Activated CD8-positive, alpha-beta memory T cell treated with anti-CD3 and anti-CD28 coated beads for 48 hours (primary cell): ENCODE measurements around the gene HOXA13.
A peak's percentile ranks its signal among the peaks of the same experiment; 100 is the strongest.

Source experiments
- DNase-seq, 3 experiments: peaks; one replicate each; pipeline ENCODE4 v3.0.0-alpha.2; 2020; ENCODE audit warnings: low read depth in 2 of 3, low spot score in 2 of 3

Gene HOXA13

DNA sequence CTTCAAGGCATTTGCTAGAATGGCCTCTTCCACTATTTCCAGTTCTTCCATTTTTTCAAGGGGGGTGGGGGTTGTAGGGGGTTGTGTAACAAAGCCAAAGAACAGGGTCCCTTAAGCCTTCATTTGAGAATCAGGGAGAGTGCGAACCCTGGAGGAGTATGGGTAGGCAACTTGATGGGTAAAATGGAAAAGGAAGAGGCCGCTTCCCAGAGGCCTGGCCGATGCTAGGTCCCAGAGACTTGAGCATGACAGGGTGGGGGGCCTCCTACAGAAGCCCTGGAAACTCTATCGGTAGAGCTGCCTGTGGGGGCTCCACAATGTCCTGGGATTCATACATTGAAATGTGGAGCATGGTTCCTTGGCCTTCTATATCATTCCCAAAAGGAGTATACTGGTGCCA is 9.1 kb upstream of the HOXA13 start:
- DNase-seq, result no peak

DNA sequence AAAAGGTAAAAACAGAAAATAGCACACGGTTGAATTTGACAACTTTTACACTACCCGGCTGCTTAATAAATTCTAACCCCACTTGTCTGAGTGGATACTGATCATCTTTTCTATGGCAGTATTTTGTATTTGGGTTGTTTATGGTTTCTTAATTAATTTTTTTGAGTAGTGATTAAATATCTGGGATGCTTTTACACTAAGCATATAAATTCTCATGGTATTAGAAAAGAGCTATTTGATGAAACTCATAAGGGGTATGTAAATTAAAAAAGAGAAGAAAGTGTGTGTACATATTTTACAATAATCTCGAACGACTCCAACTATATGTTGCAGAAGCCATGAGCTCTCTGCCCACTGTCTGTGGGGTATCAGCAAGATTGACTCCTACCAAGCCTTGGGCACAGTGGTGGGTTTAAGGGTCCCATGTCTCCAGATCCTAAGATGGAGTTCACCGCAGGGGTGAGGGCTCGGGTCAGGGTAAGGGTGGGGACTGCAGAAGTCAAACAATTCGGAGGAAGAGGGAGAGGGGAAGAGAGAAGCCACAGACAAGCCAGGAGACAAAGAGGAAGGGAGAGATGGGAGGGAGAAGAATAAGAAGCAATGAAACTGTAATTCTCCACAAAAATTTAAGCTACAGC is 7.6 kb upstream of the HOXA13 start:
- no peak for DNase-seq

- no peak for DNase-seq
These were observed 5.7 kb upstream of the HOXA13 start for GRCh38 chr7:27205325-27206280.

DNA sequence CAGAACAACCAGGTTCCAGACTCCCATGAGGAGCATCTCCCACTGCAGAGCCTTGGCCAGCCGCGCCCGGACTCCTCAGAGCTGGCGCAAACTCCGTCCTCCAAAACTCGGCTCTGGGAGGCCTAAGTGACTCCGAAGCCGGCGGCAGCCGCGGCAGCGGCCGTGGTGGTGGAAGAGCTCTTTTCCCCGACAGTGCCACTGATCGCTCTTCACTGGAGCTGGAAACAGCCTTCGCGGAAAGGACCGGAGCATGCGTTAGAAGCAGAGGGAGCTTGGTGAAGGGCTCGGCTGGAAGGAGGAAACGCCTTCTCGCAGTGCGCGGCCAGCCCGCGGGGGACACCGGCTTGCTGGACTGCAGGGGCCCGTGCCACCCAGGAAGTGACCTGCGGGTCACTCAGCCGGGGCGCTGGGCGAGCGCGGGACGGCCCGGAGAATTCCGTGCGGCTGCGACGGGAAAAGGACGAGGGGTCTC is 5.0 kb upstream of the HOXA13 start:
- no peak for DNase-seq

DNA sequence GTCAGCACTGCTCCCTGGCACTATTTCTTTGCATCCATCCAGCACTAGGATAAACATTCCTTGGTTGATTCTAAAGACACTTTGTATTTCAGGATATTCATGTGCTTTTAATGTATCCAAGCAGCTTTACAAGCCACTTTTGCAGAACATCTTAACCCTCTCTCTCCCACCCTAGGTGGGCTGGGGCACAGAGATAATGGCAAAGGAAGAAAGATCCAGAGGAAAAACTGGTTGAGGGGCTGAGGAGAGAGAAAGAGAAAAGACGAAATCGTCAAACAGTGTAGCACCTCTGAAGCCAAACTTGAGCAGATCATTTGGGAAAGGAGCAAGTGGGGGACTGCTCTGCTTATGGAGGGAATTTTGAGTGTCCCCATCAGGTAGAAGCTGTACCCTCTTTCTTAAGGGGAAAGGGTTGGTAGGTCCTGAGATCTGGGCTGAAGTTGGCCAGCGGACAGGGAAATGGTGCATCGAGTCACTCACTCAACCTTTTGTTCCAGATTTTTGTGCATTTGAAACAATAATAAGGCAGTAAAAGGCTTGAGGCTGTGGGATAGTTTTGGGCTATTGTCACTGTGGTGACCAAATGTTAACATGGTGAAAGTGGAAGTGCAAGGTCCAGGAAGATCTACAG is 4.2 kb upstream of the HOXA13 start:
- DNase-seq, result no peak

- no peak for DNase-seq
These were observed 3.6 kb upstream of the HOXA13 start for GRCh38 chr7:27203365-27203953.

DNA sequence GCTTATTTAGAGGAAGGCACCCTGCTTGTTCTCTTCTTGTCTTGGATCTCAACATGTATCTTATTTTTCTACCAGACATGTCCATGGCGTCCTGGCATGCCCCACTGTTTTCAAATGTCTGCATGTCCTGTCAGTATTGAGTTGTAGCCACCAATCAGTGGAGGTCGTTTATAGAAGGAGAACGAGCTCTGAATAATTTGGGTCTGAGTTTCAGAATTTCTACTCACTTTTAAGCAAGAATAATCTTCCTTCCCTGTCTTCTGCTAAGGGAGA is 2.9 kb upstream of the HOXA13 start:
- DNase-seq, result no peak

DNA sequence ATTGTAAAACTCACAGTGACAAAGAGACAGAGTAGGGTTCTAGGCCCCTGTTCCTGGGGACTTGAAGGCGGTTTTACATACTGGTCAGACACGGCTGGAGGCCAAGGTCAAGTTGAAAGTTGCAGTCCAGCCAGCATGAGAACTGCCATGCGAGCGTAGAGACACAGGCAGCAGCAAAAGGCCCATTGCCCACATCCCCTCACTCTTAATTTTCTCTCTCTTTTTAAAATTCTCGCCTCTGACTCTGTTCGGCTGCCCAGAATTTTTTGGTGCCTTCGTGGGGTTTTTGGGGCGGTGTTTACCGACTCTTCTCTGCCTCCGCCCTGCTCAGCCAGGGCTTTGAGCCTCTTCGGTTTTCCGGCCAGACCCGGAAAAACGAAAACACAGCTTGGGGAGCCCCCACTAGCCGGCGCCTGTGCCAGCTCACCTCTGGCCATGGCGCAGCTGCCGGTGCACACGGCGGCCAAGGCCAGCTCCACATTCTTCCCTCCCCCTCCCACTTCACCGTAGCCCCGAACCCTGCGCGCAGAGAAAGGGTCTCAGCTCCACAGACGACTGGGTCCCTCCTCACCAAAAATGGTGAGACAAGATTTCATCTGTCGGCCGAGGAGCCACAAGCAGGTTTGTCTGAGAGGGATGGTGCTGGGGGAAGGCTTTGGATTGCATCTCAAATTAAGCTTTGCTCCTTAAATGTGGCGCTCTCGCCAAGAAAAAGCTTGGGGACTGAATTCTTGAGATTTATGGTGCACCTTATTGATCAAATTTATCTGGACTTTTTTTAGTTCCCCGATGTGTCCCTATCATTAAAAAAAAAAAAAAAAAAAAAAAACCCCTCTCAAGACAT is 2.3 kb upstream of the HOXA13 start:
- DNase-seq, result no peak

- DNase-seq, result no peak
These were observed 1.7 kb upstream of the HOXA13 start for GRCh38 chr7:27201580-27202017.

- DNase-seq, result no peak
These were observed 1.1 kb upstream of the HOXA13 start for GRCh38 chr7:27200761-27201579.

GRCh38 chr7:27198871-27199801 is 755 bp downstream of the HOXA13 start:
- no peak for DNase-seq

- no peak for DNase-seq
These were observed 1.6 kb downstream of the HOXA13 start for GRCh38 chr7:27198138-27198841.

DNA sequence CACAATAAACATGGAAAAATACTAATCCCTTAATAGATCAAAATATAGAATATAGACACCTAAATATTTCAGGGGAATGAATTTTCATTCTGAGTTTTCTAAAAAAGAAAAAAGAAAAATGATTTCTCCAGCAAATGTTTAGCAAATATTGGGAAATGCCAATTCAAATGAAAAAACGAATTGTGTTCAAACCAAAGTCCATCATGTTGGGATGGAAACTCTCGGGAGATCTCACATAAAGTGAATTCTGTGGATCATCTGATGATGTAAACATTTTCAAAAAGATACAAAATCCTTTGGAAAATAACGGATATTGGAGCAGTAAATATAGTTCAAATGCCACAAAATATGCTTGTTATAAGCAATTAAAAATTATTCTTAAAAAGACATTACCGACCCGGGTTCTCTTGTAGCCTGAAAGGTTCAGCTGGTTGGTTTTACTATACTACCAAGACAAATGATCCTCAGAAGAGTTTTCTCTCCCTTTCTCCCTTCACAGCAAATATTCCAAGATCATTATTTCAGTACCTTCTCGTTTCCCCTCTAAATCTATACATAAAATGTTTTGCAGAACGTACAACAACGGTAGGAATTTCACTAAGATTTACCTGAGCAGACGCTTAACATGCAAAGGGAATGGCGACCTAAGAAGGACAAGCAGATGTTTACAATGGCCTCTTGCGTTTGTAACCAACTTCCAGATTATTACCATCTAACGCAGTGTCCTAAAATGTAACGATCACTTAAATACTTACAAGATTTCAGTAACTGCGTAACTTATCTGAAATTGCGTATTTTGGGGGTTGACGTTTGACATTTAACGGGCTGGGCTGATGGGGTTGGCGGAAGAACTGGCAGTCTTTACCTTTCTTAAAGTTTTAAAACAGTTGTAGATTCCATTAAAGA is 2.5 kb downstream of the HOXA13 start:
- DNase-seq, result no peak

- peak in 2 of 3 experiments; percentile 70 to 74 for DNase-seq
These were observed 3.6 kb downstream of the HOXA13 start for GRCh38 chr7:27196287-27196767.

- DNase-seq, result no peak
These were observed 5.1 kb downstream of the HOXA13 start for GRCh38 chr7:27194686-27195379.

GRCh38 chr7:27194002-27194352 is 5.9 kb downstream of the HOXA13 start:
- DNase-seq, result no peak
